Measurements from ENCODE around the gene MSH6. TPM values are rescaled to one million over a fixed set of nuclear protein-coding genes. Genes with fewer than 3 reads are reported as not detected.

MSH6 gene
- total and polyA plus RNA-seq, 9 of the 15 experiments (the other 6 are each of a cell fraction or from before 2014, with no cell fraction given) = 15.3 to 147 (median 80.5) TPM

DNA sequence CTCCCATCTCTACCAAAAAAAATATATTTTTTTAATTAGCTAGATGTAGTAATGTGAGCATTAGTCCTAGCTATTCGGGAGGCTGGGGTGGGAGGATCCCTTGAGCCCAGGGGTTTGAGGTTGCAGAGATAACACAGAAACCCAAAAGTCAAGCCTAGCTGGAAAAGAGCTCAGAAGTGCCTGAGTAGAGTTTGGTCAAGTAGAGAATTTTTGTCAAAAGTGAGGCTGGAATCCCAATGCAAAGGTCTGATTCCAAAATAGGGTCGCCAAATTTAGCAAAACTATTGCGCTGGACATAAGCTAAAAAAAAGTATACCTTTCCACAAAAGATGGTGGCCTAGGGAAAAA is 15.5 kb upstream of the MSH6 start:
- no peaks in the 10 kb centered on the region for H3K79me2 ChIP-seq (ENCODE audit: control insufficient read depth, insufficient read depth, low read length)
- H3K9me1 ChIP-seq (ENCODE audit: control insufficient read depth, insufficient read depth, low read length) = no peaks in the 10 kb centered on the region
- peak overlapping the region; percentile 52; the same call in 1 of the 2 replicates for H3K4me2 ChIP-seq (ENCODE audit: insufficient read depth, low read length)
- H3K4me3 ChIP-seq = no peak overlapping the region
- peaks cover 12 to 15% of the 10 kb centered on the region in 2 experiments for H3K27me3 ChIP-seq (ENCODE audit: control insufficient read depth in 2 of 2, insufficient read depth in 2 of 2, low read length in 2 of 2)
- in situ Hi-C loops (cut with MboI) (loop anchor here (5.0 to 10.0 kb wide), 2 partner anchors 323 to 430 kb away; no protein-coding TSS in a partner anchor), intact Hi-C loops (cut with micrococcal nuclease) (loop anchor here (2.0 to 5.0 kb wide), 2 partner anchors 110 to 331 kb away; no protein-coding TSS in a partner anchor)
- no peaks in the 10 kb centered on the region for H4K20me1 ChIP-seq (replicated peaks; ENCODE audit: control insufficient read depth, insufficient read depth, low read length)
- H3K9me3 ChIP-seq (replicated peaks; ENCODE audit: control insufficient read depth, insufficient read depth, low read depth, low read length) = no peaks in the 10 kb centered on the region
- POLR2A ChIA-PET = interaction anchor here (0.5 to 1.4 kb wide), 5 partner anchors 11 to 987 kb away, joined by 3 read pairs; partner anchors contain the start of gene MSH6
- CTCF ChIA-PET (ENCODE audit: low intra/inter-chr PET ratio) = interaction anchor here (0.7 to 2.3 kb wide), 3 partner anchors 331 to 433 kb away, joined by 3 to 27 read pairs (median 4); no protein-coding TSS in a partner anchor
- H2AFZ ChIP-seq (ENCODE audit: low read depth, low read length) = peak overlapping the region; percentile 68; the same call in 1 of the 2 replicates
- no peak for DNase-seq (ENCODE audit: extremely low read depth in 1 of 4, low spot score in 3 of 4)
- no peak for FAIRE-seq
- WGBS (ENCODE audit: insufficient coverage, low coverage, missing lambda C conversion rate) = 0% methylated on average over 3 of the region's 3 CpGs
- no peak for ATAC-seq
- H3K9ac ChIP-seq (ENCODE audit: insufficient read depth in 1 of 2, low read depth in 2 of 2, low read length in 2 of 2) = no peak overlapping the region
- H3K36me3 ChIP-seq (ENCODE audit: control insufficient read depth, insufficient read depth, low read length) = no peaks in the 10 kb centered on the region
- TF ChIP-seq MED1 (CRISPR knock-in tag; IDR thresholded peaks at IDR 0.05; ENCODE audit: borderline replicate concordance) (no peak), MTF1 (CRISPR knock-in tag; IDR thresholded peaks at IDR 0.05; ENCODE audit: borderline replicate concordance) (no peak), ZNF184 (CRISPR knock-in tag; IDR thresholded peaks at IDR 0.05) (no peak), BRD4 (IDR thresholded peaks at IDR 0.05) (no peak), JUND (IDR thresholded peaks at IDR 0.05; ENCODE audit: borderline replicate concordance, low read depth, low read length) (no peak), JUND (tag; IDR thresholded peaks at IDR 0.05; ENCODE audit: borderline replicate concordance, low read depth, low read length) (no peak), ZNF41 (CRISPR knock-in tag; conservative IDR thresholded peaks at IDR 0.05) (no peak), NR3C1 (CRISPR knock-in tag; IDR thresholded peaks at IDR 0.05) (no peak), MAZ (CRISPR knock-in tag; conservative IDR thresholded peaks at IDR 0.05 in 1 of 2, IDR thresholded peaks at IDR 0.05 in 1 of 2) (no peak), SRSF9 (IDR thresholded peaks at IDR 0.05; ENCODE audit: borderline replicate concordance, low read depth, low read length) (no peak), ZBTB17 (CRISPR knock-in tag; IDR thresholded peaks at IDR 0.05) (no peak)
- BruUV-seq (replicated peaks) = no TSS peak
- H3K27ac ChIP-seq (ENCODE audit: extremely low read depth, low read depth, low read length) = no peak overlapping the region
- peaks cover 0 to 5% of the 10 kb centered on the region in 2 experiments; a peak in 2 of 5 replicates for H3K4me1 ChIP-seq (replicated peaks in 1 of 2; ENCODE audit: control insufficient read depth in 2 of 2, insufficient read depth in 2 of 2, low read length in 2 of 2)
